ENCODE measurements around the gene CDH22. TPM values are rescaled to one million over a fixed set of nuclear protein-coding genes. Genes with fewer than 3 reads are reported as not detected.

CDH22 gene
- total RNA-seq, 1 experiment from 2014 or later: 0.11 TPM

- intact Hi-C loops (cut with micrococcal nuclease; ENCODE audit: unreplicated experiment): no loop called here
- POLR2A ChIA-PET: no interaction called here
- Histone ChIP-seq H3K9me3 (no peaks in the 10 kb centered on the region), H3K4me1 (no peaks in the 10 kb centered on the region), H3K4me3 (ENCODE audit: low read depth, low read length) (no peak overlapping the region), H3K36me3 (ENCODE audit: control insufficient read depth, insufficient read depth, low read length) (no peaks in the 10 kb centered on the region), H3K27me3 (replicated peaks; ENCODE audit: control insufficient read depth, insufficient read depth, low read length) (peaks cover 5% of the 10 kb centered on the region)
- peaks cover 32% of the 10 kb centered on the region for H3K27me3 Mint-ChIP-seq (ENCODE audit: insufficient read depth, unreplicated experiment)
- no peaks in the 10 kb centered on the region for H3K4me1 Mint-ChIP-seq (ENCODE audit: low read depth, unreplicated experiment)
- H3K9me3 Mint-ChIP-seq (ENCODE audit: unreplicated experiment): no peaks in the 10 kb centered on the region
- no TSS peak for BruUV-seq (replicated peaks)
- TF ChIP-seq, protein P1, sequence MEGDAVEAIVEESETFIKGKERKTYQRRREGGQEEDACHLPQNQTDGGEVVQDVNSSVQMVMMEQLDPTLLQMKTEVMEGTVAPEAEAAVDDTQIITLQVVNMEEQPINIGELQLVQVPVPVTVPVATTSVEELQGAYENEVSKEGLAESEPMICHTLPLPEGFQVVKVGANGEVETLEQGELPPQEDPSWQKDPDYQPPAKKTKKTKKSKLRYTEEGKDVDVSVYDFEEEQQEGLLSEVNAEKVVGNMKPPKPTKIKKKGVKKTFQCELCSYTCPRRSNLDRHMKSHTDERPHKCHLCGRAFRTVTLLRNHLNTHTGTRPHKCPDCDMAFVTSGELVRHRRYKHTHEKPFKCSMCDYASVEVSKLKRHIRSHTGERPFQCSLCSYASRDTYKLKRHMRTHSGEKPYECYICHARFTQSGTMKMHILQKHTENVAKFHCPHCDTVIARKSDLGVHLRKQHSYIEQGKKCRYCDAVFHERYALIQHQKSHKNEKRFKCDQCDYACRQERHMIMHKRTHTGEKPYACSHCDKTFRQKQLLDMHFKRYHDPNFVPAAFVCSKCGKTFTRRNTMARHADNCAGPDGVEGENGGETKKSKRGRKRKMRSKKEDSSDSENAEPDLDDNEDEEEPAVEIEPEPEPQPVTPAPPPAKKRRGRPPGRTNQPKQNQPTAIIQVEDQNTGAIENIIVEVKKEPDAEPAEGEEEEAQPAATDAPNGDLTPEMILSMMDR (IDR thresholded peaks at IDR 0.05; ENCODE audit: insufficient read depth in 1 of 2, low read depth in 1 of 2, low read length in 1 of 2, severe bottlenecking in 1 of 2, unreplicated experiment in 1 of 2): no peak
- CTCF ChIA-PET: interaction anchor here (0.6 kb wide), 2 partner anchors 313 to 982 kb away, joined by 7 to 12 read pairs; no protein-coding TSS in a partner anchor
- H3K36me3 Mint-ChIP-seq (ENCODE audit: insufficient read depth, unreplicated experiment): no peaks in the 10 kb centered on the region
- DNase-seq: no peak
- no peak overlapping the region for H3K4me3 Mint-ChIP-seq (ENCODE audit: unreplicated experiment)
- no peak overlapping the region for H3K27ac Mint-ChIP-seq (ENCODE audit: unreplicated experiment)
These were observed 24.3 kb downstream of the CDH22 start for GRCh38 chr20:46284040-46284427.

- Mint-ChIP-seq H3K27me3 (ENCODE audit: insufficient read depth, unreplicated experiment) (peaks cover 34% of the 10 kb centered on the region), H3K27ac (ENCODE audit: unreplicated experiment) (no peak overlapping the region), H3K4me1 (ENCODE audit: low read depth, unreplicated experiment) (no peaks in the 10 kb centered on the region), H3K36me3 (ENCODE audit: insufficient read depth, unreplicated experiment) (no peaks in the 10 kb centered on the region), H3K4me3 (ENCODE audit: unreplicated experiment) (no peak overlapping the region), H3K9me3 (ENCODE audit: unreplicated experiment) (no peaks in the 10 kb centered on the region)
- Histone ChIP-seq H3K27me3 (replicated peaks; ENCODE audit: control insufficient read depth, insufficient read depth, low read length) (peaks cover 5% of the 10 kb centered on the region), H3K36me3 (ENCODE audit: control insufficient read depth, insufficient read depth, low read length) (no peaks in the 10 kb centered on the region), H3K9me3 (no peaks in the 10 kb centered on the region), H3K4me3 (ENCODE audit: low read depth, low read length) (no peak overlapping the region), H3K4me1 (no peaks in the 10 kb centered on the region)
- TF ChIP-seq, protein P1 (IDR thresholded peaks at IDR 0.05; ENCODE audit: insufficient read depth in 1 of 2, low read depth in 1 of 2, low read length in 1 of 2, severe bottlenecking in 1 of 2, unreplicated experiment in 1 of 2): no peak
- ChIA-PET POLR2A (no interaction called here), CTCF (interaction anchor here (0.6 to 1.1 kb wide), 3 partner anchors 23 to 981 kb away, joined by 4 to 12 read pairs (median 7); no protein-coding TSS in a partner anchor)
- intact Hi-C loops (cut with micrococcal nuclease; ENCODE audit: unreplicated experiment): no loop called here
- no peak for DNase-seq
- no TSS peak for BruUV-seq (replicated peaks)
These were observed 24.8 kb downstream of the CDH22 start for GRCh38 chr20:46283426-46284039.

- DNase-seq: no peak
- Mint-ChIP-seq H3K4me1 (ENCODE audit: low read depth, unreplicated experiment) (no peaks in the 10 kb centered on the region), H3K36me3 (ENCODE audit: insufficient read depth, unreplicated experiment) (no peaks in the 10 kb centered on the region), H3K27ac (ENCODE audit: unreplicated experiment) (no peak overlapping the region), H3K27me3 (ENCODE audit: insufficient read depth, unreplicated experiment) (peaks cover 36% of the 10 kb centered on the region), H3K4me3 (ENCODE audit: unreplicated experiment) (no peak overlapping the region), H3K9me3 (ENCODE audit: unreplicated experiment) (no peaks in the 10 kb centered on the region)
- TF ChIP-seq, protein P1 (IDR thresholded peaks at IDR 0.05; ENCODE audit: insufficient read depth in 1 of 2, low read depth in 1 of 2, low read length in 1 of 2, severe bottlenecking in 1 of 2, unreplicated experiment in 1 of 2): no peak
- ChIA-PET POLR2A (no interaction called here), CTCF (interaction anchor here (1.1 kb wide), 1 partner anchor 24 kb away, joined by 4 read pairs; no protein-coding TSS in a partner anchor)
- Histone ChIP-seq H3K36me3 (ENCODE audit: control insufficient read depth, insufficient read depth, low read length) (no peaks in the 10 kb centered on the region), H3K9me3 (no peaks in the 10 kb centered on the region), H3K4me1 (no peaks in the 10 kb centered on the region), H3K4me3 (ENCODE audit: low read depth, low read length) (no peak overlapping the region), H3K27me3 (replicated peaks; ENCODE audit: control insufficient read depth, insufficient read depth, low read length) (peaks cover 5% of the 10 kb centered on the region)
- BruUV-seq (replicated peaks): no TSS peak
- intact Hi-C loops (cut with micrococcal nuclease; ENCODE audit: unreplicated experiment): no loop called here
These were observed 25.6 kb downstream of the CDH22 start for GRCh38 chr20:46282669-46283068.

Measured in Caco-2 (cell line).